Lower leg skin (tissue), 4 donors: ENCODE data around the gene B4GALNT4. TPM values are rescaled to one million over a fixed set of nuclear protein-coding genes. Genes with fewer than 3 reads are reported as not detected.

Experiments
- DNase-seq, 2 donors: peaks; one replicate each; pipeline ENCODE4 v3.0.0-alpha.2; 2019; ENCODE audit warnings: low spot score in 2 of 2
- H3K4me3 ChIP-seq: fragments of 200-600 bp; sonication (generic); 2 replicates; pipeline ENCODE4 v1.5.1; 2017; ENCODE audit warnings: mild to moderate bottlenecking, low read depth; ENCODE audit not compliant: poor library complexity, severe bottlenecking
- CTCF ChIP-seq, 3 donors: fragments of 450-650 bp; IDR thresholded peaks; one replicate each; pipeline ENCODE4 v1.5.1; 2016; ENCODE audit warnings: antibody characterized with exemption in 3 of 3, mild to moderate bottlenecking in 3 of 3, moderate library complexity in 2 of 3
- POLR2A ChIP-seq, 2 donors: fragments of 450-650 bp; IDR thresholded peaks; one replicate each; pipeline ENCODE4 v1.6.1; 2016 to 2017; ENCODE audit warnings: antibody characterized with exemption in 2 of 2, mild to moderate bottlenecking in 1 of 2, moderate library complexity in 1 of 2
- WGBS, 2 donors: methylation state at CpG; one replicate each; pipeline ENCODE4 v1.1.5; 2018; 5-methylcytosine and 5-hydroxymethylcytosine counted together
- intact Hi-C: fragments of 100-400 bp; cut with DNase I; formaldehyde crosslinking; loops from one replicate; pipeline ENCODE4 v1.15.0; 2023; ENCODE audit warnings: low total_unique reads
- total RNA-seq, 4 donors: library from RNA; depleted of rRNA; stranded (reverse); fragments of >200 nt; gene quantifications; one replicate each; pipeline ENCODE4 v1.1.0, GENCODE V29; 2016

The B4GALNT4 gene
- total RNA-seq, 4 donors from 2014 or later: 1.8 to 20.0 (median 5.0) TPM

- TF ChIP-seq CTCF (IDR thresholded peaks at IDR 0.05) (no peak), POLR2A (IDR thresholded peaks at IDR 0.05) (no peak)
- no peak for DNase-seq
- intact Hi-C loops: no loop called here
- no peak overlapping the region for H3K4me3 ChIP-seq
- WGBS, 2 donors: 79 to 88% methylated on average over 7 to 13 of the region's 15 CpGs
Observed at GRCh38 chr11:412641-413119, 43.4 kb downstream of the B4GALNT4 start.

DNA sequence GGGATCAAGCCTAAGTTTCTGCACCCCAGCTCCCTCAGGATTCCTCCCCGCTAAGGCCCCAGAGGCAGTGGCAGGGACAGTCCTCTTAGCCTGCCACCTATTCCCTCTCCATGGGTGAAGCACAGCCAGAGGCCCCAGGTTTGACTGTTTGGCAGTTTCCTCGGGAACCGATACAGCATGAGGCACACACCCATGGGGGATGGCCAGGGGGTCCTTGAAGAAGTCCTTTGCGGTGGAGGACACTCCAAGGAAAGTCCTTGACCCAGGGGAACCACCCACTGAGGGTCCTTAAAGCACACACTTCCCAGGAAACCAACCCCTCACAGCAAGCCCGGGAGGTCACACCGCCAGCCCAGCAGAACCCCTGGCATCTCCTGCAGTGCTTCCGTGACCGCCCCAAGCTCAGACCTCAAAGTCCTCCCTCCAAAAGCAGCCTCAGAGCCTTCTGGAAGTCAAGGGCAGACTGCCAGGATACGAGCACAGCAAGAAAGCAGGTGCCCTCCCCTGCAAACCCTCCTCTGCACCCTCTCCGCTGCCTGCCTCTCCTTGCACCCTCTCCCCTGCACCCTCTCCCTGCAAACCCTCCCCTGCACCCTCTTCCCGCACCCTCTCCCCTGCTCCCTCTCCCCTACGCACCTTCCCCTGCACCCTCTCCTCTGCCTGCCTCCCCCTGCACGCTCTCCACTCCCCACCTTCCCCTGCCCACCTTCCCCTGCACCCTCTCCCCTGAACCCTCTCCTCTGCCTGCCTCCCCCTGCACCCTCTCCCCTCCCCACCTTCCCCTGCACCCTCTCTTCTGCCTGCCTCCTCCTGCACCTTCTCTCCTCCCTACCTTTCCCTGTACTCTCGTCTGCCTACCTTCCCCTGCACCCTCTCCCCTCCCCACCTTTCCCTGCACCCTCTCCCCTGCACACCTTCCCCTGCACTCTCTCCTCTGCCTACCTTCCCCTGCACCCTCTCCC is 44.1 kb downstream of the B4GALNT4 start:
- intact Hi-C loops: no loop called here
- no peak for TF ChIP-seq POLR2A (IDR thresholded peaks at IDR 0.05)
- DNase-seq: no peak
- H3K4me3 ChIP-seq: no peak overlapping the region
- WGBS, 2 donors: 50 to 53% methylated on average over 13 to 14 of the region's 14 CpGs

DNA sequence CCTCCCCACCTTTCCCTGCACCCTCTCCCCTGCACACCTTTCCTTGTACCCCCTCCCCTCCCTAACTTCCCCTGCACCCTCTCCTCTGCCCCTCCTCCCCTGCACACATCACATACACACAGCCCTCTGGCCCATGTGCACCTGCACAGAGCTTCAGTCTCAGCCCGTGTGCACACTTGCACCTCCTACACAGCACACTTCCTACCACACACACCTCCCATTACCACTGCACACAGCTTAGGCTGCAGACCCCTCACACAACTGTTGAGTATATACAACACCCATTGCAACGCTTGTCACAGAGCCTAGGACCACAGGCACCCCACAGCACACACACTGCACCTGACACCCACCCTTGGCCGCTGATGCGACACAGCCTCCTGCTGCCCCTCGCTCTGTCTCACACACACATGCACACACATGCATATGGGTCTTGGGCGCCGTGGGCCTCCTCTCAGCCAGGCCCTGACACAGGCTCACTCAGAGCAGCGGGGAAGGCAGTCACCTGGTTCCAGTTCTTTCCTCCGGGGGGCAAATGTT is 45.1 kb downstream of the B4GALNT4 start:
- intact Hi-C loops: no loop called here
- H3K4me3 ChIP-seq: no peak overlapping the region
- WGBS, 2 donors: 47 to 58% methylated on average over 9 of the region's 9 CpGs
- TF ChIP-seq CTCF (IDR thresholded peaks at IDR 0.05) (no peak), POLR2A (IDR thresholded peaks at IDR 0.05) (no peak)
- no peak for DNase-seq

DNA sequence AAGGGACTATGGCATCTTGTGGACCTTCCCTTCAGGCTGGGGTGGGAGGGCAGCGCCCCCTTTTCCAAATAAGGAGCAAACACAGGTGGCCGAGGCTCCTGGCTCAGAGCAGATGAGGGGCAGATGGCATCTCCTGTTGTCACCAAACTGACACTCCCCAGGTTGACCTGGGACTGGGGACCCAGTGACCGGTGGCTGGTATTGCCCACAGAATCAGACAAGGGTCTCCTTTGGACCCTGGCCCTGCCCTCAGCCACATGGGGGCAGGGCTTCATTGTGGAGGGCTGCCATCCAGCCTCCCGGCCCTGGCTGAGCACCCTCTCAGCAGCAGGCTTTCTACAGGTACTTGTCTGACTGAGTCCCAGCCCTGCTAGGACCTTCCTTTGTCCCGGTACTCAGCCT is 46.3 kb downstream of the B4GALNT4 start:
- TF ChIP-seq POLR2A (IDR thresholded peaks at IDR 0.05) (no peak), CTCF (IDR thresholded peaks at IDR 0.05) (no peak)
- 51 to 75% methylated on average over 3 to 5 of the region's 5 CpGs for WGBS, 2 donors
- intact Hi-C loops: no loop called here
- no peak for DNase-seq
- no peak overlapping the region for H3K4me3 ChIP-seq

- DNase-seq: no peak
- TF ChIP-seq CTCF (IDR thresholded peaks at IDR 0.05) (no peak), POLR2A (IDR thresholded peaks at IDR 0.05) (no peak)
Observed at GRCh38 chr11:416051-416756, 46.9 kb downstream of the B4GALNT4 start.

More at GRCh38 chr11:416051-416756, 46.9 kb downstream of the B4GALNT4 start:
- peak overlapping the region; percentile 52 for H3K4me3 ChIP-seq
- intact Hi-C loops: no loop called here
- 14 to 20% methylated on average over 2 to 40 of the region's 45 CpGs for WGBS, 2 donors
